Measurements from ENCODE around the gene CFAP141. TPM values are rescaled to one million over a fixed set of nuclear protein-coding genes. Genes with fewer than 3 reads are reported as not detected.

The CFAP141 gene
- polyA plus RNA-seq, 1 donor from 2014 or later = not detected

- H3K9me3 ChIP-seq (ENCODE audit: low read length) = no peaks in the 10 kb centered on the region
- H3K27ac ChIP-seq (ENCODE audit: low read length) = peak overlapping the region; percentile 99
- no peaks in the 10 kb centered on the region for H3K9me2 ChIP-seq (ENCODE audit: insufficient read depth, low read length)
- no peaks in the 10 kb centered on the region for H4K20me1 ChIP-seq (ENCODE audit: insufficient read depth)
- H3K4me2 ChIP-seq (ENCODE audit: low read length) = peak overlapping the region; percentile 96
- no peaks in the 10 kb centered on the region for H3K36me3 ChIP-seq (ENCODE audit: insufficient read depth, low read length)
- peaks cover 8% of the 10 kb centered on the region for H3F3A ChIP-seq (ENCODE audit: insufficient read depth, low read length, poor library complexity, severe bottlenecking)
- peak overlapping the region; percentile 79 for H2AFZ ChIP-seq (ENCODE audit: low read depth, low read length)
- H3K27me3 ChIP-seq (ENCODE audit: insufficient read depth, low read depth, low read length) = no peaks in the 10 kb centered on the region
- peak overlapping the region; percentile 95 for H3K9ac ChIP-seq (ENCODE audit: low read length)
- no peak for TF ChIP-seq POLR2AphosphoS5 (IDR thresholded peaks at IDR 0.05)
- no peak for TF ChIP-seq REST (IDR thresholded peaks at IDR 0.05; ENCODE audit: borderline replicate concordance)
- no peak for TF ChIP-seq MXI1 (conservative IDR thresholded peaks at IDR 0.05; ENCODE audit: poor library complexity, severe bottlenecking)
- TF ChIP-seq EZH2 (IDR thresholded peaks at IDR 0.05; ENCODE audit: borderline replicate concordance, insufficient read depth, low read length, poor library complexity, severe bottlenecking) = no peak
- no peak for TF ChIP-seq TAF1 (IDR thresholded peaks at IDR 0.05; ENCODE audit: low read depth)
- TF ChIP-seq, protein P1, sequence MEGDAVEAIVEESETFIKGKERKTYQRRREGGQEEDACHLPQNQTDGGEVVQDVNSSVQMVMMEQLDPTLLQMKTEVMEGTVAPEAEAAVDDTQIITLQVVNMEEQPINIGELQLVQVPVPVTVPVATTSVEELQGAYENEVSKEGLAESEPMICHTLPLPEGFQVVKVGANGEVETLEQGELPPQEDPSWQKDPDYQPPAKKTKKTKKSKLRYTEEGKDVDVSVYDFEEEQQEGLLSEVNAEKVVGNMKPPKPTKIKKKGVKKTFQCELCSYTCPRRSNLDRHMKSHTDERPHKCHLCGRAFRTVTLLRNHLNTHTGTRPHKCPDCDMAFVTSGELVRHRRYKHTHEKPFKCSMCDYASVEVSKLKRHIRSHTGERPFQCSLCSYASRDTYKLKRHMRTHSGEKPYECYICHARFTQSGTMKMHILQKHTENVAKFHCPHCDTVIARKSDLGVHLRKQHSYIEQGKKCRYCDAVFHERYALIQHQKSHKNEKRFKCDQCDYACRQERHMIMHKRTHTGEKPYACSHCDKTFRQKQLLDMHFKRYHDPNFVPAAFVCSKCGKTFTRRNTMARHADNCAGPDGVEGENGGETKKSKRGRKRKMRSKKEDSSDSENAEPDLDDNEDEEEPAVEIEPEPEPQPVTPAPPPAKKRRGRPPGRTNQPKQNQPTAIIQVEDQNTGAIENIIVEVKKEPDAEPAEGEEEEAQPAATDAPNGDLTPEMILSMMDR (IDR thresholded peaks at IDR 0.05; ENCODE audit: poor library complexity, severe bottlenecking) = no peak
- no peak for TF ChIP-seq EP300 (conservative IDR thresholded peaks at IDR 0.05; ENCODE audit: poor library complexity, severe bottlenecking)
- TF ChIP-seq SMC3 (conservative IDR thresholded peaks at IDR 0.05; ENCODE audit: poor library complexity) = no peak
- TF ChIP-seq RAD21 (conservative IDR thresholded peaks at IDR 0.05) = no peak
- peaks cover 69% of the 10 kb centered on the region for H3K79me2 ChIP-seq (replicated peaks; ENCODE audit: insufficient read depth, low read length)
- H3K4me3 ChIP-seq (ENCODE audit: low read length) = peak overlapping the region; percentile 76
These were observed 13.4 kb upstream of the CFAP141 start for GRCh38 chr1:154219541-154219940.

GRCh38 chr1:154218545-154218944, 12.4 kb upstream of the CFAP141 start:
- no peaks in the 10 kb centered on the region for H3K9me2 ChIP-seq (ENCODE audit: insufficient read depth, low read length)
- H3K4me2 ChIP-seq (ENCODE audit: low read length) = peak overlapping the region; percentile 96
- no peaks in the 10 kb centered on the region for H3K36me3 ChIP-seq (ENCODE audit: insufficient read depth, low read length)
- no peak overlapping the region for H3K27ac ChIP-seq (ENCODE audit: low read length)
- H3K9ac ChIP-seq (ENCODE audit: low read length) = no peak overlapping the region
- TF ChIP-seq, protein P1 (IDR thresholded peaks at IDR 0.05; ENCODE audit: poor library complexity, severe bottlenecking) = no peak
- TF ChIP-seq RAD21 (conservative IDR thresholded peaks at IDR 0.05) = no peak
- TF ChIP-seq TAF1 (IDR thresholded peaks at IDR 0.05; ENCODE audit: low read depth) = no peak
- no peak for TF ChIP-seq MXI1 (conservative IDR thresholded peaks at IDR 0.05; ENCODE audit: poor library complexity, severe bottlenecking)
- TF ChIP-seq EP300 (conservative IDR thresholded peaks at IDR 0.05; ENCODE audit: poor library complexity, severe bottlenecking) = no peak
- no peak for TF ChIP-seq EZH2 (IDR thresholded peaks at IDR 0.05; ENCODE audit: borderline replicate concordance, insufficient read depth, low read length, poor library complexity, severe bottlenecking)
- TF ChIP-seq REST (IDR thresholded peaks at IDR 0.05; ENCODE audit: borderline replicate concordance) = no peak
- no peak for TF ChIP-seq SMC3 (conservative IDR thresholded peaks at IDR 0.05; ENCODE audit: poor library complexity)
- TF ChIP-seq POLR2AphosphoS5 (IDR thresholded peaks at IDR 0.05) = no peak
- no peaks in the 10 kb centered on the region for H3K27me3 ChIP-seq (ENCODE audit: insufficient read depth, low read depth, low read length)
- H2AFZ ChIP-seq (ENCODE audit: low read depth, low read length) = no peak overlapping the region
- no peaks in the 10 kb centered on the region for H3K9me3 ChIP-seq (ENCODE audit: low read length)
- H4K20me1 ChIP-seq (ENCODE audit: insufficient read depth) = no peaks in the 10 kb centered on the region
- H3F3A ChIP-seq (ENCODE audit: insufficient read depth, low read length, poor library complexity, severe bottlenecking) = peaks cover 8% of the 10 kb centered on the region
- H3K4me3 ChIP-seq (ENCODE audit: low read length) = peak overlapping the region; percentile 76
- peaks cover 62% of the 10 kb centered on the region for H3K79me2 ChIP-seq (replicated peaks; ENCODE audit: insufficient read depth, low read length)
